ENCODE data around the gene SEMA4G. TPM values are rescaled to one million over a fixed set of nuclear protein-coding genes. Genes with fewer than 3 reads are reported as not detected.

SEMA4G gene
- polyA plus RNA-seq, 1 experiment = 4.2 TPM

DNA sequence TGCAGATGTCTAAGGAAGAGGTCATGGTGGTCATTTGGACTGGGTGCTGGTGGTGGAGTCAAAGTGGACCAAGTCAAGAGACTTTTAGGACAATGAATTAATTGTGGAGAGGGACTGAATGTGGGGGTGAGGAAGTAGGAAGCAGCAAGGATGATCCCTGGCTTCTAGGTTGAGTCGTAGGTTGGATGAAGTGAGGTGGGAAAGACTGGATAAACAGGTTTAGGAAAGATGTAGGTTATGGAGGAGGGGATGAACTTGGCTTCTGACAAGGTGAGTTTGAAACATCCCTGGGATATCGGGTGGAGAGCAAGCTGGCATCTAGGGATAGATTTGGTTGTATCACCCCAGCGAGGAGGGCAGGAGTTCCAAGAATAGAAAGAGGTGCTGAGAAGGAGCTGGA lies 7.6 kb downstream of the SEMA4G start:
- POLR2A ChIA-PET = no interaction called here
- H3K36me3 ChIP-seq (ENCODE audit: control insufficient read depth, insufficient read depth, low read length) = peaks cover 8% of the 10 kb centered on the region; the same call in 1 of the 2 replicates
- CTCF ChIA-PET = interaction anchor here (1.5 to 1.6 kb wide), 2 partner anchors 9 to 35 kb away, joined by 3 to 5 read pairs; no protein-coding TSS in a partner anchor
- H3K4me3 ChIP-seq (ENCODE audit: low read depth, low read length) = no peak overlapping the region
- no peaks in the 10 kb centered on the region for H3K27me3 ChIP-seq (ENCODE audit: control insufficient read depth, insufficient read depth, low read length)
- DNase-seq (ENCODE audit: low read depth) = no peak
- no peak for TF ChIP-seq CTCF (IDR thresholded peaks at IDR 0.05; ENCODE audit: insufficient read depth, low read depth, low read length)

GRCh38 chr10:100977436-100977835 lies 8.1 kb downstream of the SEMA4G start:
- ChIA-PET CTCF (no interaction called here), POLR2A (no interaction called here)
- Histone ChIP-seq H3K36me3 (ENCODE audit: control insufficient read depth, insufficient read depth, low read length) (peaks cover 8% of the 10 kb centered on the region; the same call in 1 of the 2 replicates), H3K27me3 (ENCODE audit: control insufficient read depth, insufficient read depth, low read length) (no peaks in the 10 kb centered on the region), H3K4me3 (ENCODE audit: low read depth, low read length) (no peak overlapping the region)
- TF ChIP-seq CTCF (IDR thresholded peaks at IDR 0.05; ENCODE audit: insufficient read depth, low read depth, low read length) = no peak
- DNase-seq (ENCODE audit: low read depth) = no peak

- H3K4me3 ChIP-seq (ENCODE audit: low read depth, low read length) = no peak overlapping the region
- CTCF ChIA-PET = interaction anchor here (2.2 kb wide), 1 partner anchor 19 kb away, joined by 9 read pairs; no protein-coding TSS in a partner anchor
- no peak for TF ChIP-seq CTCF (IDR thresholded peaks at IDR 0.05; ENCODE audit: insufficient read depth, low read depth, low read length)
- POLR2A ChIA-PET = no interaction called here
- DNase-seq (ENCODE audit: low read depth) = no peak
- no peaks in the 10 kb centered on the region for H3K27me3 ChIP-seq (ENCODE audit: control insufficient read depth, insufficient read depth, low read length)
- H3K36me3 ChIP-seq (ENCODE audit: control insufficient read depth, insufficient read depth, low read length) = peaks cover 11% of the 10 kb centered on the region; the same call in 1 of the 2 replicates
These were observed 9.0 kb downstream of the SEMA4G start for GRCh38 chr10:100978121-100978900.

GRCh38 chr10:100978901-100979195 lies 9.5 kb downstream of the SEMA4G start:
- Histone ChIP-seq H3K36me3 (ENCODE audit: control insufficient read depth, insufficient read depth, low read length) (peaks cover 13% of the 10 kb centered on the region; the same call in 1 of the 2 replicates), H3K4me3 (ENCODE audit: low read depth, low read length) (no peak overlapping the region), H3K27me3 (ENCODE audit: control insufficient read depth, insufficient read depth, low read length) (no peaks in the 10 kb centered on the region)
- no peak for TF ChIP-seq CTCF (IDR thresholded peaks at IDR 0.05; ENCODE audit: insufficient read depth, low read depth, low read length)
- ChIA-PET POLR2A (no interaction called here), CTCF (interaction anchor here (2.2 kb wide), 1 partner anchor 19 kb away, joined by 9 read pairs; no protein-coding TSS in a partner anchor)
- no peak for DNase-seq (ENCODE audit: low read depth)

DNA sequence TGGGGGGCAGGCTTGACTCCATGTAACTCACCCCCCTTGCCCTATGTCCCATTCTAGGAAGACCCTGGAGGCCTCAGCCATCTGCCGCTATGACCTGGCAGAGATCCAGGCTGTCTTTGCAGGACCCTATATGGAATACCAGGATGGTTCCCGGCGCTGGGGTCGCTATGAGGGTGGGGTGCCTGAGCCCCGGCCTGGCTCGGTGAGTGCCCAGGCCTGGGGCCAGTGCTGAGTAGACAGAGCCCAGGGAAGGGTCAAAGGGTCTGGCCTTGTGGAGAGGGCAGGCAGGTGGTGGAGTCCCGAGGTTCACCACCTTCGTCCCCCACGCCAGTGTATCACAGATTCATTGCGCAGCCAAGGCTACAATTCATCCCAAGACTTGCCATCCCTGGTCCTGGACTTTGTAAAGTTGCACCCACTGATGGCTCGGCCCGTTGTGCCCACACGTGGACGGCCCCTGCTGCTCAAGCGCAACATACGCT lies 10.5 kb downstream of the SEMA4G start:
- Histone ChIP-seq H3K36me3 (ENCODE audit: control insufficient read depth, insufficient read depth, low read length) (peaks cover 14% of the 10 kb centered on the region; the same call in 1 of the 2 replicates), H3K27me3 (ENCODE audit: control insufficient read depth, insufficient read depth, low read length) (no peaks in the 10 kb centered on the region), H3K4me3 (ENCODE audit: low read depth, low read length) (no peak overlapping the region)
- ChIA-PET POLR2A (no interaction called here), CTCF (interaction anchor here (2.2 kb wide), 1 partner anchor 18 kb away, joined by 9 read pairs; no protein-coding TSS in a partner anchor)
- TF ChIP-seq CTCF (IDR thresholded peaks at IDR 0.05; ENCODE audit: insufficient read depth, low read depth, low read length) = no peak
- DNase-seq (ENCODE audit: low read depth) = no peak

Measured in BJ (cell line).